Activated gamma-delta T cell (primary cell): ENCODE data around the gene FGG.
"Not testable (repeated sequence)": the region's sequence is repeated elsewhere in the genome, so short reads cannot be mapped to it uniquely, and the experiment has no call there.

ENCODE experiments used
- DNase-seq: peaks from one replicate; lab custom pipeline; 2025; lab: John Stamatoyannopoulos, UW

Gene FGG

GRCh38 chr4:154611833-154612232, 623 bp downstream of the FGG start:
- no peak for DNase-seq

DNA sequence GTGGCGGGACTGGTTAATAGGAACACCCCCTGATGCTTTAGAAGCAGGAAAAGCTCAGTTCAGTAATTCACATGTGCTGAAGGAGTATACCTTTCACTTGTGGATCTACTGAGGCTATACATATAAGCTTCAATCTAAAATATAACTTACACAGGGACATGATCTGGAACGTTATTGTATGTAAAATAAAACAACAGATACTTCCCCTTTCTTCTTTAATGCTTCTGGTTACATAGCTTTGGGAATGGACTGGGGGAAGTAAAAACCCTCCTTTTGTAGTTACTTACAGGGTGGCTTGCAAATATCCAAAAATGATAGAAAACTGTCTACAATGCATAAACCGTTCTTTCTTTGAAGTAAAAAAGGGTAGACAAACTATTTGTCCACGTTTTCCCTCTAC, 1.9 kb downstream of the FGG start:
- DNase-seq: no peak

GRCh38 chr4:154609532-154609931, 2.9 kb downstream of the FGG start:
- DNase-seq: no peak

DNA sequence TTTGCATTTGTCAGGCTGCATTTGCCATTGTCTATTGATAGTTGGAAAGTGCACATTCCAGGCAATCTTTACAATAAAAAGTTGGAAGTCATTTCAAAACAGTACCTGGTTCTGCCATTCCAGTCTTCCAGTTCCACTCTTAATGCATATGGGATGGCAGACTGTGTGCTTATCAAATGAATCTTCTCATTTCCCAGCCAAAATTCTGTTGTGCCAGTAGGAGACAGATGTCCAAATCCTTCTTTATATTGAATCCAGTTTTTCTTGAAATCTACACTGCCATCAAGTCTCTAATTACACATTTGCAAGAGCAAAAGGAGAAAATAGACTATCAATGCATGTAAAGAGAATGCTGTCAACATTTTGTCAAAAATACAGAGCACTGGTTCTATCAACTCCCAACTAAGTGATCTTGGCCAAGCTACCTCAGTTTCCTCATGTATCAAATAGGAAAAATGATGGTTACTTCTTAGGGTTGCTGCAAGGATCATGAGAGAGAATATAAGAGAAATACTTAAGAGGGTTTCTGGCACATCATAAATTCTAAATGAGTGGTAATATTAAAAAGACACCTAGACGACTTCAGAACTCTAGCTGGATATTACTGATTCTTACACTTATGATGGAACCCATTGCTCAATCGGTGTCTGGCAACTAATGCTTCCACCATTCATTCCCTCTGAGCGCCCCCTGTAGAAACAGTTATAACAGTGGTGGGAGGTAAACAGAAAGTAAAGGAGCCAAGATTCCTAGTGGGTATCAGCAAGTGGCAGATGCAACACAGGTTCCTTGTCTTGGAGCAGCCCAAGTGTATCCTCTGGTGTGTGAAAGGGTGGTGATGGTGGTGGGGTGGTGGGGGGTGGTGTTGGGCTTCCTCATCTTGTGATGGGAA, 3.8 kb downstream of the FGG start:
- DNase-seq: no peak

DNA sequence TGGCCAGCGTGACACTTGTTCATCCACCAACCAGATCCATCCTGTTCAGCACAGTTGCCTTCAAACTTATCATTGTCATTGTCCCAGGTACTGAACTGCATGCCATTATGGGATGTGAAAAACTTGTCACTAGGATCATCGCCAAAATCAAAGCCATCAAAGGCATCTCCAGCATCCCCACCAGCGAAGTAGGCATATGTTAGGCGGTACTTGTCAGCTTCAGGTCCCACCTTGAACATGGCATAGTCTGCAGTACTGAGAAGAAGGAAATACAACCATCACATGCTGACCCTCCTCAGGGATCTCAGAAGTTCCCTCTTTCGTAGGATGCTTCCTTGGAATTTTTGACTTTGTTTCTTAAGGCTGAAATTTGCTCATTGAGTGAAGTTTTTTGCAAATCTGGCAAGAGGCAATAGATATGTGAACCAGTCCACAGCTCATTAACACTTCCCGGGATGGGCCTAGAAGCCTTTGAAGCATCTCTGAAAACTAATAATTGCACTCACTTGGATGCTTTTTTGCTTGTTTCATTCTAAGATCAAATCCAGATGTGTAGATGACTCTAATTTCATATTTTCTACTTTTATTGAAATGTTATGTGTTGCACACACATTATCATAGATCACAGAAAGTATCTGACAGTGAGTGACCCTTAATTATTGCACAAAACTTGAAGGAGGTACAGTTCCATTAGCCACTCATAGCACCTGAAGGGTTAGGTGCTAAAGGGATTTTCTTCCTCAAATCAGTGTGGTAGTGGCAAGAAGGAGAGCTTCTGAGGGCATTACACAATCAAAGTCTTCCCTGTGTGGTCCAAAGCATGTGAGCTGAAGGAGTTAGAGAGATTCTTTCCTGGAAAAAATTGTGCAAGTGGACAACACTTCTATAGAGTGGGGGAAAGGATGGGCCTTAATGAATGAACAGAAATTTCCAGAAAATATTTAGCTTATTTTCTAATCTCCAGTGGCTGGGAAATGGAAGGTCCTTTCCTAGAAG, 5.4 kb downstream of the FGG start:
- no peak for DNase-seq

DNA sequence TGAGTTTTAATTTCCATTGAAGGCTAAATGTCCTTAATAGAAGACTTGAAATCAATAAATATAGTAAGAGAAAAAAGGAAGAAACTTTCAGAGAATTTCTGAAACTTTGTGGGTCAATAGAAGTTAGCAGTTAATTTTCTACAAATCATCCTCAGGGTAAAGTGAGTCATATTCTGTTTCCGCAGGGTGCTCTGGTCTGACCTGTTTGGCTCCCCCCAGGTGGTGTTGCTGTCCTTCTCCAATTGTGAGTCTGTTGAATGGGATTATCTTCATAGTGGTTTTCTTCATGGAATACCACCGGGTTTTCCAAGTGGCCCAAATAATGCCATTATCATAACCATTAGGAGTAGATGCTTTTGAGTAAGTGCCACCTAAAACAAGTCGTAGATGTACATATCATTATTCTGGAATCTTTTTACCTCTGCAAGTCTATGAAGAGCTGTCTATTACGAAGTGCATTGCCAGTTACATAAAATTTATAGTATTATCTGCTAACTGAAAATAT, 7.7 kb downstream of the FGG start:
- DNase-seq: no peak

- no peak for DNase-seq
Observed at GRCh38 chr4:154603033-154603943, 9.2 kb downstream of the FGG start.

GRCh38 chr4:154602404-154603020, 9.9 kb downstream of the FGG start:
- no peak for DNase-seq

- DNase-seq: no peak
Observed at GRCh38 chr4:154597798-154598774, 14.4 kb downstream of the FGG start.

DNA sequence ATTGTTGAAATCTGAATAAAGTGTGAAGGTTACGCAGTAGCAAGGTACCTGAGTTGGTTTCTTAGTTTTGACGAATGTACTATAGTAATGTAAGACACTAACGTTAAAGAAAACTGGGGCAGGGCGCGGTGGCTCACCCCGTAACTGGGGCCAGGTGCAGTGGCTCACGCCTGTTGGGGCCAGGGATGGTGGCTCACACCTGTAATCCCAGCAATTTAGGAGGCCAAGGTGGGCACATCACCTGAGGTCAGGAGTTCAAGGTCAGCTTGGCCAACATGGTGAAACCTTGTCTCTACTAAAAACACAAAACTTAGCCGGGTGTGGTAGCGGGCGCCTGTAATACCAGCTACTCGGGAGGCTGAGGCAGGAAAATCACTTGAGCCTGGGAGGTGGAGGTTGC, 15.2 kb downstream of the FGG start:
- not testable (repeated sequence) for DNase-seq

DNA sequence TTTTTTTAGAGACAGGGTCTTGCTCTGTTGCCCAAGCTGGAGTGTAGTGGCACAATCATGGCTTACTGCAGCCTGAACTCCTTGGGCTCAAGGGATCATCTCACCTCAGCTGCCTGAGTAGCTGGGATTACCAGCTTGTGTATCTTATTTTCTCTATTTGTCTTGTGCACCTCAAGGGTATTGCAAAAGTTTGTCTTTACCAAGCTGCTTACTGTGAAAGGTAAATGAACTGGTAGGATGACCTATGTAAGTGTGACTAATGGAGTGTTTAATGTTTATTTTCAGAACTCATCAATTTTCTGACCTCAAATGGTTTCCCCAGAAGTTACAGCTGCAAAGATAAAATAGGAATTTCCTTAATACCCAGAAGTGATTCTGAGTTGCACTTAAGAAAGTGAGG, 16.6 kb downstream of the FGG start:
- no peak for DNase-seq

- DNase-seq: not testable (repeated sequence)
Observed at GRCh38 chr4:154594343-154594742, 18.1 kb downstream of the FGG start.

DNA sequence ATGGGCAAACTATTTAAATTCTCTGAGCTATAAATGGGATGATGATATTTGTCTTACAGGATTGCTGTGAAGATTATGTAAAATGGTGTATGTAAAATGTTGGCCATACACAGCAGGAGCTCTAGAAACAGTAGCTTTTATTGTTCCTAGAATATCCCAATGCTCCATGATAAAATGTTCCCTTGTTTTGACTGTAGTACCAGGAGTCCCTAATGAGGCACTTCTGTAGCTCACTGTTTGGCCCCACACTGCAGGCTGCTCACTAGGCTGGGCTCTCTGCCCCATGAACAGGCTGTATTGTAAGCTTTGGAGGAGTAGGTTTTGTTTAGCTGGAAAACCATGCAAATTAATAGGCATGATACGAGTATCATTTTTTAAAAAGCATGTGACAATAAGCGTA, 18.6 kb downstream of the FGG start:
- DNase-seq: no peak

- DNase-seq: no peak
Observed at GRCh38 chr4:154591890-154592289, 20.6 kb downstream of the FGG start.

- no peak for DNase-seq
Observed at GRCh38 chr4:154590329-154591006, 22.0 kb downstream of the FGG start, which contains the start of gene FGA. TSS of gene FGA (minus strand) at chr4:154590742. CDS start at chr4:154590687, 55 bp downstream.

- no peak for DNase-seq
Observed at GRCh38 chr4:154589296-154590197, 22.9 kb downstream of the FGG start.

DNA sequence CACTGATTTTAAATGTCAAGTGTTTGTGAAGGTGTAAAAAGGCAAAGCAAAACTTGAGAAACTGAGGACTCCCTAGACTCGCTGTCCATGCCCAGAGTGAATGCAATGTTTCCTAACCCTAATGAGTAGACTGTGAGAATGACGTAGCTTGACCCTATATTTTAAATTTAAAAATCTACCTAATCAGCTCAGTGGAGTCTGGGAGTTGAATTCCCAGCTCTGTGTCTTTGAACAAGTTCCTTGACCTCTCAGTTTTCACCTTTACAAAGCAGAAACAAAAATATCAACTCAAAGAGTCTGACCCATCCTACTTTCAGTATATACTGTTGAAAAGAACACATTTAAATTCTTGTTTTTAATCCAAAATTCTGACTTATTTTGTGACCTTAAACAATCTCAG, 24.3 kb downstream of the FGG start:
- DNase-seq: no peak
